CD8-positive, alpha-beta memory T cell (primary cell): ENCODE results near the gene IGFBP4. TPM values are rescaled to one million over a fixed set of nuclear protein-coding genes. Genes with fewer than 3 reads are reported as not detected.

Experiments used
- CTCF ChIA-PET: fragments of 350-600 bp; sonication (Branson Sonifier 250); formaldehyde crosslinking; loops from one replicate; lab custom pipeline; 2021; ENCODE audit warnings: antibody characterized with exemption; lab: Charles Lee
- POLR2A ChIA-PET: fragments of 350-600 bp; sonication (Branson Sonifier 250); formaldehyde crosslinking; loops from one replicate; lab custom pipeline; 2021; ENCODE audit warnings: antibody characterized with exemption; lab: Charles Lee
- DNase-seq, 5 donors: peaks; one replicate each; pipeline versions ENCODE4 v3.0.0 to v3.0.0-alpha.2; 2020 to 2022; ENCODE audit warnings: mixed read lengths in 1 of 5
- H3K27ac ChIP-seq: one replicate; pipeline ENCODE4 v1.7.0; 2013; ENCODE audit warnings: low read depth, mild to moderate bottlenecking, low read length, moderate library complexity
- H3K27me3 ChIP-seq: 2 replicates; pipeline ENCODE4 v1.7.0; 2013; ENCODE audit warnings: low read length, mild to moderate bottlenecking; ENCODE audit not compliant: insufficient read depth, poor library complexity, severe bottlenecking
- H3K36me3 ChIP-seq: 2 replicates; pipeline ENCODE4 v1.7.0; 2013; ENCODE audit warnings: mild to moderate bottlenecking, low read length, moderate library complexity; ENCODE audit not compliant: insufficient read depth
- H3K4me1 ChIP-seq: 2 replicates; pipeline ENCODE4 v1.7.0; 2013; ENCODE audit warnings: mild to moderate bottlenecking, low read length, moderate library complexity; ENCODE audit not compliant: insufficient read depth
- H3K4me3 ChIP-seq: 2 replicates; pipeline ENCODE4 v1.7.0; 2013; ENCODE audit warnings: mild to moderate bottlenecking, low read length
- H3K9me3 ChIP-seq: 2 replicates; pipeline ENCODE4 v1.7.0; 2013; ENCODE audit warnings: mild to moderate bottlenecking, low read length
- H3K27ac Mint-ChIP-seq, 8 donors: one replicate each; pipeline ENCODE4 v1.8.0; 2020 to 2021; ENCODE audit warnings: mixed read lengths in 8 of 8, mild to moderate bottlenecking in 6 of 8, inconsistent platforms in 3 of 8, moderate library complexity in 3 of 8
- H3K27me3 Mint-ChIP-seq, 2 donors: one replicate each; pipeline ENCODE4 v1.8.0; 2020 to 2021; ENCODE audit warnings: mixed read lengths in 2 of 2, mild to moderate bottlenecking in 1 of 2, moderate library complexity in 1 of 2
- H3K36me3 Mint-ChIP-seq, 3 donors: one replicate each; pipeline ENCODE4 v1.8.0; 2020 to 2021; ENCODE audit warnings: mixed read lengths in 3 of 3, inconsistent platforms in 1 of 3, mild to moderate bottlenecking in 1 of 3
- H3K4me1 Mint-ChIP-seq, 3 donors: one replicate each; pipeline ENCODE4 v1.8.0; 2020 to 2021; ENCODE audit warnings: mixed read lengths in 3 of 3, inconsistent platforms in 1 of 3, mild to moderate bottlenecking in 1 of 3
- H3K4me3 Mint-ChIP-seq, 7 donors: one replicate each; pipeline ENCODE4 v1.8.0; 2020 to 2021; ENCODE audit warnings: mixed read lengths in 7 of 7, mild to moderate bottlenecking in 6 of 7, moderate library complexity in 4 of 7, inconsistent platforms in 2 of 7
- H3K9me3 Mint-ChIP-seq, 5 donors: one replicate each; pipeline ENCODE4 v1.8.0; 2020 to 2022; ENCODE audit warnings: mixed read lengths in 5 of 5, mild to moderate bottlenecking in 3 of 5, moderate library complexity in 2 of 5, inconsistent platforms in 1 of 5
- polyA plus RNA-seq: library from polyadenylated mRNA; unstranded; fragments of 300-500 nt; fragmentation: Illumina TruSeq; gene quantifications from one replicate; pipeline ENCODE4 v1.2.3, GENCODE V29; 2021
- total RNA-seq, 2 experiments: library from RNA; stranded (reverse); gene quantifications; one replicate each; pipeline ENCODE4 v1.2.3, GENCODE V29; 2021

IGFBP4 gene
- total and polyA plus RNA-seq, 3 experiments from 2014 or later, result 3.0 to 21.4 (median 3.2) TPM

- H3K4me1 ChIP-seq, result peaks cover 44% of the 10 kb centered on the region
- peak overlapping the region; percentile 64 for H3K4me3 ChIP-seq
These were observed 994 bp downstream of the IGFBP4 start for GRCh38 chr17:40443988-40444899.

GRCh38 chr17:40445751-40446468, 2.7 kb downstream of the IGFBP4 start:
- Mint-ChIP-seq H3K9me3 (peaks cover 0 to 4% (median 0%) of the 10 kb centered on the region in 5 donors), H3K27ac (peak overlapping the region in 2 of 8 donors; percentile 15 to 89), H3K27me3 (peaks cover 0 to 11% of the 10 kb centered on the region in 2 donors), H3K4me3 (peak overlapping the region in 5 of 7 donors; percentile 37 to 90 (median 84)), H3K4me1 (peaks cover 39 to 46% (median 40%) of the 10 kb centered on the region in 3 donors), H3K36me3 (peaks cover 0 to 3% (median 0%) of the 10 kb centered on the region in 3 donors)
- peaks cover 44% of the 10 kb centered on the region for H3K4me1 ChIP-seq
- no peaks in the 10 kb centered on the region for H3K9me3 ChIP-seq
- DNase-seq, result no peak
- no peak overlapping the region for H3K27ac ChIP-seq
- POLR2A ChIA-PET, result no interaction called here
- peak overlapping the region; percentile 30 for H3K4me3 ChIP-seq
- H3K36me3 ChIP-seq, result no peaks in the 10 kb centered on the region
- CTCF ChIA-PET, result interaction anchor here (0.8 to 6.6 kb wide), 3 partner anchors 9 to 87 kb away, joined by 3 to 48 read pairs (median 5); no protein-coding TSS in a partner anchor
- H3K27me3 ChIP-seq, result no peaks in the 10 kb centered on the region

More at GRCh38 chr17:40443988-40444899, 994 bp downstream of the IGFBP4 start:
- Mint-ChIP-seq H3K27me3 (peaks cover 0 to 11% of the 10 kb centered on the region in 2 donors), H3K4me3 (peak overlapping the region; percentile 82 to 95 (median 85)), H3K4me1 (peaks cover 39 to 46% (median 40%) of the 10 kb centered on the region in 3 donors), H3K27ac (peak overlapping the region; percentile 84 to 98 (median 92)), H3K36me3 (peaks cover 0 to 3% (median 0%) of the 10 kb centered on the region in 3 donors), H3K9me3 (peaks cover 0 to 4% (median 0%) of the 10 kb centered on the region in 5 donors)
- H3K9me3 ChIP-seq, result no peaks in the 10 kb centered on the region
- no peaks in the 10 kb centered on the region for H3K27me3 ChIP-seq
- peak overlapping the region; percentile 47 for H3K27ac ChIP-seq
- H3K36me3 ChIP-seq, result no peaks in the 10 kb centered on the region
- DNase-seq, result no peak
- CTCF ChIA-PET, result interaction anchor here (0.7 to 6.6 kb wide), 15 partner anchors 10 to 171 kb away, joined by 3 to 48 read pairs (median 4); partner anchors contain the start of gene TOP2A
- POLR2A ChIA-PET, result interaction anchor here (1.0 to 1.9 kb wide), 3 partner anchors 26 to 116 kb away, joined by 3 to 6 read pairs (median 6); partner anchors contain the start of gene TOP2A

GRCh38 chr17:40447148-40447644, 3.9 kb downstream of the IGFBP4 start:
- Histone ChIP-seq H3K4me1 (peaks cover 44% of the 10 kb centered on the region), H3K9me3 (no peaks in the 10 kb centered on the region), H3K4me3 (no peak overlapping the region), H3K27ac (no peak overlapping the region), H3K27me3 (no peaks in the 10 kb centered on the region), H3K36me3 (no peaks in the 10 kb centered on the region)
- Mint-ChIP-seq H3K4me1 (peaks cover 39 to 43% (median 40%) of the 10 kb centered on the region in 3 donors), H3K27ac (peak overlapping the region in 2 of 8 donors; percentile 24 to 40), H3K27me3 (peaks cover 3 to 11% of the 10 kb centered on the region in 2 donors), H3K36me3 (peaks cover 0 to 3% (median 0%) of the 10 kb centered on the region in 3 donors), H3K9me3 (peaks cover 0 to 4% (median 0%) of the 10 kb centered on the region in 5 donors), H3K4me3 (peak overlapping the region in 1 of 7 donors; percentile 42)
- ChIA-PET POLR2A (interaction anchor here (0.9 kb wide), 1 partner anchor 20 kb away, joined by 3 read pairs; no protein-coding TSS in a partner anchor), CTCF (interaction anchor here (1.4 to 2.5 kb wide), 3 partner anchors 29 to 112 kb away, joined by 5 to 8 read pairs (median 5); no protein-coding TSS in a partner anchor)
- no peak for DNase-seq

- Histone ChIP-seq H3K27me3 (no peaks in the 10 kb centered on the region), H3K36me3 (no peaks in the 10 kb centered on the region), H3K27ac (no peak overlapping the region), H3K9me3 (no peaks in the 10 kb centered on the region), H3K4me1 (peaks cover 40% of the 10 kb centered on the region), H3K4me3 (no peak overlapping the region)
- DNase-seq, result no peak
- CTCF ChIA-PET, result interaction anchor here (1.2 to 2.5 kb wide), 4 partner anchors 15 to 112 kb away, joined by 3 to 8 read pairs (median 5); no protein-coding TSS in a partner anchor
- POLR2A ChIA-PET, result interaction anchor here (1.3 kb wide), 1 partner anchor 85 kb away, joined by 4 read pairs; no protein-coding TSS in a partner anchor
- H3K36me3 Mint-ChIP-seq, result peaks cover 0 to 3% (median 0%) of the 10 kb centered on the region in 3 donors
- H3K27me3 Mint-ChIP-seq, result peaks cover 3 to 11% of the 10 kb centered on the region in 2 donors
- peaks cover 0 to 4% (median 0%) of the 10 kb centered on the region in 5 donors for H3K9me3 Mint-ChIP-seq
- peak overlapping the region in 4 of 8 donors; percentile 24 to 73 (median 64) for H3K27ac Mint-ChIP-seq
- peaks cover 38 to 39% (median 38%) of the 10 kb centered on the region in 3 donors for H3K4me1 Mint-ChIP-seq
- peak overlapping the region in 4 of 7 donors; percentile 13 to 60 (median 28) for H3K4me3 Mint-ChIP-seq
These were observed 4.6 kb downstream of the IGFBP4 start for GRCh38 chr17:40447806-40448205.

DNA sequence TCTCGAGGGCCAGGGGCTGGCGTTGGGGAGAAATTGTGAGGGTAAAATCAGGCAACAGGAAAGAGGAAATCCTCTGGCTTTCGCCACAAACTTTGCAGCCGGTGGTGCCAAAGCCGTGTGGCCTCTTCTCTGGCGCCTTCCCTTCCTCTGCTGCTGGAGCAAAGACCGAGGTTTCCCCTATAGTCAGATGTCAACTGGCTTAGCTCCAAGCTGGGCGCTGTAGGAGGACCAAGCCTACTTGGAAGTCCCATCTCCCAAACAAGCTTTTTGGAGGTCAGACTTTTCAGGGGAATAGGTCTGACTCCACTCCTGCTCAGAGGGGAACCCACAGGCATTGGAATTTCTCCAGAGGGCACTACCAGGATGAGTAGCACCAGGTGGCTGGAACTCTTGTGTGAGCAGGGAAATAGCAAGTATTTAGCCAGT, 5.0 kb downstream of the IGFBP4 start:
- Mint-ChIP-seq H3K4me1 (peaks cover 38 to 39% (median 38%) of the 10 kb centered on the region in 3 donors), H3K9me3 (peaks cover 0 to 4% (median 0%) of the 10 kb centered on the region in 5 donors), H3K4me3 (peak overlapping the region in 3 of 7 donors; percentile 13 to 42 (median 13)), H3K27me3 (peaks cover 3 to 11% of the 10 kb centered on the region in 2 donors), H3K27ac (peak overlapping the region in 4 of 8 donors; percentile 24 to 80 (median 56)), H3K36me3 (peaks cover 0 to 3% (median 0%) of the 10 kb centered on the region in 3 donors)
- Histone ChIP-seq H3K4me3 (no peak overlapping the region), H3K27ac (no peak overlapping the region), H3K36me3 (no peaks in the 10 kb centered on the region), H3K4me1 (peaks cover 38% of the 10 kb centered on the region), H3K9me3 (no peaks in the 10 kb centered on the region), H3K27me3 (no peaks in the 10 kb centered on the region)
- ChIA-PET CTCF (interaction anchor here (1.2 to 2.5 kb wide), 3 partner anchors 15 to 111 kb away, joined by 3 to 8 read pairs (median 5); no protein-coding TSS in a partner anchor), POLR2A (interaction anchor here (1.3 kb wide), 1 partner anchor 85 kb away, joined by 4 read pairs; no protein-coding TSS in a partner anchor)
- DNase-seq, result no peak

GRCh38 chr17:40448639-40449261, 5.5 kb downstream of the IGFBP4 start:
- POLR2A ChIA-PET, result interaction anchor here (1.3 kb wide), 1 partner anchor 84 kb away, joined by 4 read pairs; no protein-coding TSS in a partner anchor
- Histone ChIP-seq H3K27ac (no peak overlapping the region), H3K36me3 (no peaks in the 10 kb centered on the region), H3K9me3 (no peaks in the 10 kb centered on the region), H3K4me3 (no peak overlapping the region), H3K27me3 (no peaks in the 10 kb centered on the region), H3K4me1 (peaks cover 37% of the 10 kb centered on the region)
- Mint-ChIP-seq H3K27ac (peak overlapping the region in 4 of 8 donors; percentile 43 to 80 (median 68)), H3K4me1 (peaks cover 37 to 39% (median 37%) of the 10 kb centered on the region in 3 donors), H3K27me3 (peaks cover 3 to 11% of the 10 kb centered on the region in 2 donors), H3K9me3 (peaks cover 0 to 4% (median 0%) of the 10 kb centered on the region in 5 donors), H3K4me3 (peak overlapping the region in 1 of 7 donors; percentile 13), H3K36me3 (peaks cover 0 to 4% (median 0%) of the 10 kb centered on the region in 3 donors)
- CTCF ChIA-PET, result interaction anchor here (1.2 to 2.5 kb wide), 3 partner anchors 16 to 111 kb away, joined by 3 to 8 read pairs (median 3); no protein-coding TSS in a partner anchor
- no peak for DNase-seq
